Brain microvascular endothelial cell (primary cell): ENCODE results near the gene TAS2R40.

ENCODE experiments used
- DNase-seq: peaks from one replicate; pipeline ENCODE4 v3.0.0-alpha.2; 2020
- H3K27ac ChIP-seq: fragments of 250-450 bp; sonication (Bioruptor Pico); 2 replicates; pipeline ENCODE4 v1.5.1; 2020; ENCODE audit warnings: mild to moderate bottlenecking, moderate library complexity
- H3K27me3 ChIP-seq: fragments of 250-450 bp; sonication (Bioruptor Pico); replicated peaks from 2 replicates; pipeline ENCODE4 v1.5.1; 2020; ENCODE audit warnings: mild to moderate bottlenecking
- H3K36me3 ChIP-seq: fragments of 250-450 bp; sonication (Bioruptor Pico); replicated peaks from 2 replicates; pipeline ENCODE4 v1.5.1; 2020; ENCODE audit warnings: mild to moderate bottlenecking
- H3K4me3 ChIP-seq: 2 replicates; pipeline ENCODE4 v1.5.1; 2011; ENCODE audit warnings: low read depth, mild to moderate bottlenecking, control low read depth, low read length, moderate library complexity
- in situ Hi-C: cut with HindIII; loops from 2 replicates; pipeline ENCODE4 v1.10.0; 2017; ENCODE audit warnings: low sequenced_read_pairs, low pct_ligation_motif_present
- TF ChIP-seq, protein P1 (sequence below): IDR thresholded peaks from 2 replicates; pipeline ENCODE4 v1.5.1; 2011; ENCODE audit warnings: low read depth, mild to moderate bottlenecking, moderate library complexity, low read length, control low read depth, inconsistent platforms; ENCODE audit errors: missing control alignments

Gene TAS2R40

DNA sequence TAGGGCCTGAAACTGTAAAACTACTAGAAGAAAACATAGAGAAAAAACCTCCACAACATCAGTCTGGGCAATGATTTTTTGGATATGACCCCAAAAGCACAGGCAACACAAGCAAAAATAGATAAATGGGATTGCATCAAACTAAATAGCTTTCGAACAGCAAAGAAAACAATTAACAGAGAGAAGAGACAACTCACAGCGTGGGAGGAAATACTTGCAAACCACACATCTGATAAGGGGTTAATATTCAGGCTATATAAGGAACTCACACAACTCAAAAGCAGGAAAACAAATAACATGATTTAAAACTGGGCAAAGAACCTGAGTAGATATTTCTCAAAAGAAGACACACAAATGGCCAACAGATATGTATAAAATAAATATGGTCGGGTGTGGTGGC is 33.7 kb downstream of the TAS2R40 start:
- in situ Hi-C loops: no loop called here
- H3K27ac ChIP-seq: no peak overlapping the region
- TF ChIP-seq, protein P1, sequence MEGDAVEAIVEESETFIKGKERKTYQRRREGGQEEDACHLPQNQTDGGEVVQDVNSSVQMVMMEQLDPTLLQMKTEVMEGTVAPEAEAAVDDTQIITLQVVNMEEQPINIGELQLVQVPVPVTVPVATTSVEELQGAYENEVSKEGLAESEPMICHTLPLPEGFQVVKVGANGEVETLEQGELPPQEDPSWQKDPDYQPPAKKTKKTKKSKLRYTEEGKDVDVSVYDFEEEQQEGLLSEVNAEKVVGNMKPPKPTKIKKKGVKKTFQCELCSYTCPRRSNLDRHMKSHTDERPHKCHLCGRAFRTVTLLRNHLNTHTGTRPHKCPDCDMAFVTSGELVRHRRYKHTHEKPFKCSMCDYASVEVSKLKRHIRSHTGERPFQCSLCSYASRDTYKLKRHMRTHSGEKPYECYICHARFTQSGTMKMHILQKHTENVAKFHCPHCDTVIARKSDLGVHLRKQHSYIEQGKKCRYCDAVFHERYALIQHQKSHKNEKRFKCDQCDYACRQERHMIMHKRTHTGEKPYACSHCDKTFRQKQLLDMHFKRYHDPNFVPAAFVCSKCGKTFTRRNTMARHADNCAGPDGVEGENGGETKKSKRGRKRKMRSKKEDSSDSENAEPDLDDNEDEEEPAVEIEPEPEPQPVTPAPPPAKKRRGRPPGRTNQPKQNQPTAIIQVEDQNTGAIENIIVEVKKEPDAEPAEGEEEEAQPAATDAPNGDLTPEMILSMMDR: no peak
- H3K4me3 ChIP-seq: no peak overlapping the region
- H3K27me3 ChIP-seq: no peaks in the 10 kb centered on the region
- H3K36me3 ChIP-seq: no peaks in the 10 kb centered on the region
- DNase-seq: peak; percentile 48

DNA sequence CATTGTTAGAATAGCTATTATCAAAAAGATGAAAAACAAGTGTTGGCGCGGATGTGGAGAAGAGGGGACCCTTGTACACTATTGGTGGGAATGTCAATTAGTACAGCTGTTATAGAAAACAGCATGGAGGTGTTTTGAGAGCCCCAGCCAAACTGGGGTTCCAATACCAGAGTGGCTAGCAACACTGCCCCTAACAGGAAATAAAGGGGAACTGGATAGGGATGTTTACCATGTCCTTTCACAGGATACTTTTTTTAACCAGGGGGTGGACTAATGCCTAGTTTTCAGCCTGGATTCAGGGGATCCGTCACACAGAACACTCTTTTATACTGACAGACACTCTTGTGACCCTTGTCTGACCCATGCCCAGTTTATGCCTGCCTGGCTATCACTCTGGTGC is 34.5 kb downstream of the TAS2R40 start:
- H3K4me3 ChIP-seq: no peak overlapping the region
- no peaks in the 10 kb centered on the region for H3K36me3 ChIP-seq
- H3K27ac ChIP-seq: no peak overlapping the region
- in situ Hi-C loops: no loop called here
- TF ChIP-seq, protein P1: peak; percentile 34
- no peaks in the 10 kb centered on the region for H3K27me3 ChIP-seq
- DNase-seq: no peak

DNA sequence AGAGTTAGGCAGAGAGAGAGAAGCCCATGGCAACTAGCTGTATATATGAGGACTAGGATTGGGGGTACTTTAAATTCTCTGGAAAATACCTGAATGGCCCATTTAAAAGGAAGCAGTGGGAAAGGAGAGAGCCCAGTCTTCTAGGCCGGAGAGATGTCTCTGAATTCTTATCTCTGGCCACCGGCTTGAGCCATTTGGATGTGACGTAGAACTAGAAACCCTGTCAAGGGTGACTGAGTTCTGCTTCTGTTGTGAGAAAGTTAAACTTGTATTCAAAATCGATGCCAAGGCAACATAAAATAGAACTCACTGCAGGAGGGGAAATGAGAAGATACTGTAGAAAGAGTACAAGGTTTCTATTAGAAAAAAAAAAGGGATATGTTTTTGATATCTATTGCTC is 35.1 kb downstream of the TAS2R40 start:
- no peaks in the 10 kb centered on the region for H3K36me3 ChIP-seq
- in situ Hi-C loops: no loop called here
- DNase-seq: no peak
- H3K27me3 ChIP-seq: no peaks in the 10 kb centered on the region
- H3K4me3 ChIP-seq: no peak overlapping the region
- TF ChIP-seq, protein P1: no peak
- no peak overlapping the region for H3K27ac ChIP-seq

DNA sequence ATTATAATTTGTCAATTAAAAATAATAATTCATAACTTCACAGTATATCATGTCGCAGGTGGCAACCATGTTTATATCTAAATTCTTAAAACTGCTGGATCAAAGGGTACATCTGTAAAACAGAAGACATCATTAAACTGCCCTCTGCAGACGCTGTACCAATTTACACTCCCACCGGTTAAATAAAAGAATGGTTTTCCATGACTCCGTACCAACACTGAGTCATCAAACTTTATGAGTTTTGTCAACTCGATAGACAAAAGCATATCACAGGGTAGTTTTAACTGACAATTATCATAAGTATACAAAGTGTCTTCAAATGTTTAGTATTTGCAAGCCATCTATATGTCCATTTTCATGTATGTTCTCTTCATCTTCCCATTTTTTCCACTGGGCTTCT is 35.7 kb downstream of the TAS2R40 start:
- TF ChIP-seq, protein P1: no peak
- DNase-seq: no peak
- H3K4me3 ChIP-seq: no peak overlapping the region
- in situ Hi-C loops: no loop called here
- H3K27me3 ChIP-seq: no peaks in the 10 kb centered on the region
- H3K36me3 ChIP-seq: no peaks in the 10 kb centered on the region
- H3K27ac ChIP-seq: no peak overlapping the region

DNA sequence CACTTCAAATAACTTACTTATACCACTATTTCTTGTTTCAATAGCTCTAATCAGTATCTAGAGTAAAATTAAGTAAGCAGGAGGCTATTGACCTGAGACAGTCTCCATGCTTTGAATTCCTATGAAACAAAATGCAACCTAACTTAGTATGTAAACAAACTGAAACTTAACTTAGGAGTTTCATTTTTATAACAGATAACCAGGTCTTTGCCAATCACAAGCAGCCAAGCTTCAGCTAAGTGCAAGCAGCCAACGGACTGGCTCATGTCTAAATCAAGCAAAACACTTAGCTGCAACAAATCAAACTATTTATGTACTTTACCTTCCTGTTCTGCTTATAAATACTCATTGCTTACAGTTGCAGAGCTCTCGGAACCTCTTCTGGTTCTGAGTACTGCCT is 37.0 kb downstream of the TAS2R40 start:
- TF ChIP-seq, protein P1: no peak
- Histone ChIP-seq H3K27me3 (no peaks in the 10 kb centered on the region), H3K27ac (no peak overlapping the region), H3K36me3 (no peaks in the 10 kb centered on the region), H3K4me3 (no peak overlapping the region)
- in situ Hi-C loops: no loop called here
- DNase-seq: no peak

DNA sequence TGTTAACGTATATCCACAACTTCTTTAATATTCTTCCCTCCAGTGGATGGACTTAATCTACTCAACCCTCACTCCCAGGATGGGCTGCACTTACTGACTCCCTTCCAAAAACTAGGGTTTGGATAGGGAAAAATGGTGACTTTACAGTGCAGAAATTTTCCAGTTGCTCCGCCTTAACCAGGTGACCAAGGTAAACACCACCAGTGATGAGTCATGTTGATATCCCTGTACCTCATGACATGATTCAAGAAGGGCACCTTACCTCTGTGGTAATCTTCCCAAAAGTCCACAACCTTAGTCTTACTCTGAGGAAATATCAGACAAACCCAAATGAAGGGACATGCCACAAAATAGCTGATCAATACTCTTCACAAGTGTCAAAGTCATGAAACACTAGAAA is 37.9 kb downstream of the TAS2R40 start:
- H3K27ac ChIP-seq: no peak overlapping the region
- DNase-seq: no peak
- H3K4me3 ChIP-seq: no peak overlapping the region
- H3K27me3 ChIP-seq: no peaks in the 10 kb centered on the region
- TF ChIP-seq, protein P1: no peak
- no peaks in the 10 kb centered on the region for H3K36me3 ChIP-seq
- in situ Hi-C loops: no loop called here
